ENCODE results near the gene JUN.
"Not testable (repeated sequence)": the region's sequence is repeated elsewhere in the genome, so short reads cannot be mapped to it uniquely, and the experiment has no call there.

The JUN gene

GRCh38 chr1:58812468-58812867 is 28.6 kb upstream of the JUN start:
- in situ Hi-C loops (cut with HindIII; ENCODE audit: low pct_ligation_motif_present, low pct_unique_long_range_greater_than_20kb, low sequenced_read_pairs) = no loop called here

GRCh38 chr1:58811303-58811702 is 27.5 kb upstream of the JUN start:
- in situ Hi-C loops (cut with HindIII; ENCODE audit: low pct_ligation_motif_present, low pct_unique_long_range_greater_than_20kb, low sequenced_read_pairs) = no loop called here

More at GRCh38 chr1:58812468-58812867, 28.6 kb upstream of the JUN start:
- DNase-seq = no peak

GRCh38 chr1:58809325-58810010 is 25.6 kb upstream of the JUN start:
- in situ Hi-C loops (cut with HindIII; ENCODE audit: low pct_ligation_motif_present, low pct_unique_long_range_greater_than_20kb, low sequenced_read_pairs) = no loop called here
- DNase-seq = no peak

More at GRCh38 chr1:58811303-58811702, 27.5 kb upstream of the JUN start:
- no peak for DNase-seq

- in situ Hi-C loops (cut with HindIII; ENCODE audit: low pct_ligation_motif_present, low pct_unique_long_range_greater_than_20kb, low sequenced_read_pairs) = no loop called here
- DNase-seq = no peak
Measured at GRCh38 chr1:58808077-58808476, 24.2 kb upstream of the JUN start.

- no peak for DNase-seq
- in situ Hi-C loops (cut with HindIII; ENCODE audit: low pct_ligation_motif_present, low pct_unique_long_range_greater_than_20kb, low sequenced_read_pairs) = no loop called here
Measured at GRCh38 chr1:58805716-58806571, 22.1 kb upstream of the JUN start.

- DNase-seq = no peak
Measured at GRCh38 chr1:58804853-58805565, 21.2 kb upstream of the JUN start.

GRCh38 chr1:58803858-58804257 is 20.0 kb upstream of the JUN start:
- in situ Hi-C loops (cut with HindIII; ENCODE audit: low pct_ligation_motif_present, low pct_unique_long_range_greater_than_20kb, low sequenced_read_pairs) = no loop called here
- no peak for DNase-seq

More at GRCh38 chr1:58804853-58805565, 21.2 kb upstream of the JUN start:
- in situ Hi-C loops (cut with HindIII; ENCODE audit: low pct_ligation_motif_present, low pct_unique_long_range_greater_than_20kb, low sequenced_read_pairs) = no loop called here

GRCh38 chr1:58802640-58803399 is 19.0 kb upstream of the JUN start:
- in situ Hi-C loops (cut with HindIII; ENCODE audit: low pct_ligation_motif_present, low pct_unique_long_range_greater_than_20kb, low sequenced_read_pairs) = no loop called here
- DNase-seq = no peak

GRCh38 chr1:58801286-58801685 is 17.4 kb upstream of the JUN start:
- in situ Hi-C loops (cut with HindIII; ENCODE audit: low pct_ligation_motif_present, low pct_unique_long_range_greater_than_20kb, low sequenced_read_pairs); DNase-seq: not testable (repeated sequence)

- in situ Hi-C loops (cut with HindIII; ENCODE audit: low pct_ligation_motif_present, low pct_unique_long_range_greater_than_20kb, low sequenced_read_pairs) = no loop called here
- no peak for DNase-seq
Measured at GRCh38 chr1:58799650-58800049, 15.8 kb upstream of the JUN start.

GRCh38 chr1:58798910-58799442 is 15.1 kb upstream of the JUN start:
- in situ Hi-C loops (cut with HindIII; ENCODE audit: low pct_ligation_motif_present, low pct_unique_long_range_greater_than_20kb, low sequenced_read_pairs) = no loop called here
- DNase-seq = no peak

GRCh38 chr1:58796416-58796815 is 12.6 kb upstream of the JUN start:
- in situ Hi-C loops (cut with HindIII; ENCODE audit: low pct_ligation_motif_present, low pct_unique_long_range_greater_than_20kb, low sequenced_read_pairs) = no loop called here
- DNase-seq = no peak

GRCh38 chr1:58794585-58794984 is 10.7 kb upstream of the JUN start:
- in situ Hi-C loops (cut with HindIII; ENCODE audit: low pct_ligation_motif_present, low pct_unique_long_range_greater_than_20kb, low sequenced_read_pairs) = no loop called here
- DNase-seq = no peak

- in situ Hi-C loops (cut with HindIII; ENCODE audit: low pct_ligation_motif_present, low pct_unique_long_range_greater_than_20kb, low sequenced_read_pairs) = no loop called here
Measured at GRCh38 chr1:58792846-58793245, 9.0 kb upstream of the JUN start.

GRCh38 chr1:58791106-58791505 is 7.3 kb upstream of the JUN start:
- in situ Hi-C loops (cut with HindIII; ENCODE audit: low pct_ligation_motif_present, low pct_unique_long_range_greater_than_20kb, low sequenced_read_pairs) = no loop called here
- DNase-seq = no peak

More at GRCh38 chr1:58792846-58793245, 9.0 kb upstream of the JUN start:
- no peak for DNase-seq

- no peak for DNase-seq
- in situ Hi-C loops (cut with HindIII; ENCODE audit: low pct_ligation_motif_present, low pct_unique_long_range_greater_than_20kb, low sequenced_read_pairs) = no loop called here
Measured at GRCh38 chr1:58789996-58790660, 6.3 kb upstream of the JUN start.

- in situ Hi-C loops (cut with HindIII; ENCODE audit: low pct_ligation_motif_present, low pct_unique_long_range_greater_than_20kb, low sequenced_read_pairs) = no loop called here
- no peak for DNase-seq
Measured at GRCh38 chr1:58789322-58789856, 5.5 kb upstream of the JUN start.

GRCh38 chr1:58788259-58788658 is 4.4 kb upstream of the JUN start:
- DNase-seq = no peak
- in situ Hi-C loops (cut with HindIII; ENCODE audit: low pct_ligation_motif_present, low pct_unique_long_range_greater_than_20kb, low sequenced_read_pairs) = no loop called here

All from ACHN (cell line).